Esophagus muscularis mucosa (tissue), 4 donors: ENCODE results near the gene MAP3K15.

Source experiments
- EP300 ChIP-seq: sonication (generic); formaldehyde crosslinking; IDR thresholded peaks from one replicate; pipeline ENCODE4 v1.6.1; 2017; ENCODE audit warnings: antibody characterized with exemption
- POLR2A ChIP-seq: fragments of 450-650 bp; IDR thresholded peaks from one replicate; pipeline ENCODE4 v1.6.1; 2017; ENCODE audit warnings: antibody characterized with exemption, moderate library complexity, mild to moderate bottlenecking, low read depth
- POLR2AphosphoS5 ChIP-seq, 2 donors: sonication (generic); formaldehyde crosslinking; IDR thresholded peaks; one replicate each; pipeline ENCODE4 v1.6.1; 2017; ENCODE audit warnings: antibody characterized with exemption in 2 of 2
- TF ChIP-seq, protein P1 (sequence below), 3 experiments: fragments of 200-600 bp in 2 of 3; fragments of 450-650 bp in 1 of 3; sonication (generic) in 2 of 3; IDR thresholded peaks; one replicate each; pipeline ENCODE4 v1.5.1; 2017 to 2019; ENCODE audit warnings: antibody characterized with exemption in 3 of 3, mild to moderate bottlenecking in 2 of 3, moderate library complexity in 1 of 3

DNA sequence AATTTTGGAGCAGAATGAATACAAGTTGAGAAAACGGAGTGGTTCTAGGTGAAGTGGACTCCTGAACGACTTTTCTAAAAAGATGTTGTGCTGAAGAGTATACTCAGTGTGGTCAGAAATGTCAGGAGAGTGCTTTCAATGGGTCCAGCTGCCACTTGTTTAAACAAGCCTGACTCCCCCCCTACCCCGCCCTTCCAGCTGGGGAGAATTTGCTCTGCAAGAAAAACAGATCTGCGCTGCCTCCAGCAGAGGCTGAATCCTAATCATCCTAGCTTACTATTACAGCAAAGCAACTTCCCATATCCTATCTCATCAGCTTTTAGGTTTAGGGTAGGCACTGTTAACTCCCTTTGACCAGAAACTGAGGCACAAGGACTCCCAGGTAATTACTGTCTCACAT, 1.9 kb downstream of the MAP3K15 start:
- TF ChIP-seq, protein P1, sequence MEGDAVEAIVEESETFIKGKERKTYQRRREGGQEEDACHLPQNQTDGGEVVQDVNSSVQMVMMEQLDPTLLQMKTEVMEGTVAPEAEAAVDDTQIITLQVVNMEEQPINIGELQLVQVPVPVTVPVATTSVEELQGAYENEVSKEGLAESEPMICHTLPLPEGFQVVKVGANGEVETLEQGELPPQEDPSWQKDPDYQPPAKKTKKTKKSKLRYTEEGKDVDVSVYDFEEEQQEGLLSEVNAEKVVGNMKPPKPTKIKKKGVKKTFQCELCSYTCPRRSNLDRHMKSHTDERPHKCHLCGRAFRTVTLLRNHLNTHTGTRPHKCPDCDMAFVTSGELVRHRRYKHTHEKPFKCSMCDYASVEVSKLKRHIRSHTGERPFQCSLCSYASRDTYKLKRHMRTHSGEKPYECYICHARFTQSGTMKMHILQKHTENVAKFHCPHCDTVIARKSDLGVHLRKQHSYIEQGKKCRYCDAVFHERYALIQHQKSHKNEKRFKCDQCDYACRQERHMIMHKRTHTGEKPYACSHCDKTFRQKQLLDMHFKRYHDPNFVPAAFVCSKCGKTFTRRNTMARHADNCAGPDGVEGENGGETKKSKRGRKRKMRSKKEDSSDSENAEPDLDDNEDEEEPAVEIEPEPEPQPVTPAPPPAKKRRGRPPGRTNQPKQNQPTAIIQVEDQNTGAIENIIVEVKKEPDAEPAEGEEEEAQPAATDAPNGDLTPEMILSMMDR (IDR thresholded peaks at IDR 0.05): no peak
- TF ChIP-seq POLR2A: no peak
- no peak for TF ChIP-seq POLR2AphosphoS5 (IDR thresholded peaks at IDR 0.05)
- TF ChIP-seq EP300: no peak
